BLaER1 treated with 17β-estradiol and CSF1 and Interleukin-3, amounts not matched to agents 10 nM and 100 nM (cell line): ENCODE measurements around the gene YBX2.

Experiments used
- H3K27ac ChIP-seq, 11 experiments: shearing (Covaris generic); formaldehyde crosslinking; 2 replicates each; pipeline ENCODE4 v1.8.1; 2022
- H3K27me3 ChIP-seq, 11 experiments: shearing (Covaris generic); formaldehyde crosslinking; 2 replicates each; pipeline ENCODE4 v1.8.1; 2022
- H3K36me3 ChIP-seq, 11 experiments: shearing (Covaris generic); formaldehyde crosslinking; 2 replicates each; pipeline ENCODE4 v1.8.1; 2022
- H3K4me1 ChIP-seq, 10 experiments: shearing (Covaris generic); formaldehyde crosslinking; 2 replicates each; pipeline ENCODE4 v1.8.1; 2022
- H3K4me2 ChIP-seq, 11 experiments: shearing (Covaris generic); formaldehyde crosslinking; 2 replicates each; pipeline ENCODE4 v1.8.1; 2022
- H3K4me3 ChIP-seq, 10 experiments: shearing (Covaris generic); formaldehyde crosslinking; 2 replicates each; pipeline ENCODE4 v1.8.1; 2022
- H3K9ac ChIP-seq, 11 experiments: shearing (Covaris generic); formaldehyde crosslinking; 2 replicates each; pipeline ENCODE4 v1.8.1; 2022
- H3K9me3 ChIP-seq, 11 experiments: shearing (Covaris generic); formaldehyde crosslinking; replicated peaks in 1 of 11; 2 replicates each; pipeline ENCODE4 v1.8.1; 2022
- H4K20me1 ChIP-seq, 11 experiments: shearing (Covaris generic); formaldehyde crosslinking; 2 replicates each; pipeline ENCODE4 v1.8.1; 2022
- Cebpa-rat ChIP-seq, 11 experiments: shearing (Covaris generic); IDR thresholded peaks; 2 replicates each; pipeline ENCODE4 v1.8.1; 2022

The YBX2 gene

GRCh38 chr17:7258731-7259554 is 35.5 kb downstream of the YBX2 start:
- peak overlapping the region in 10 of 11 experiments; percentile 43 to 100 (median 68); a peak in 19 of 22 replicates for H3K4me2 ChIP-seq
- H3K9me3 ChIP-seq: no peaks in the 10 kb centered on the region
- peak overlapping the region in 4 of 11 experiments; percentile 3 to 55 (median 42); a peak in 3 of 22 replicates for H3K9ac ChIP-seq
- peak in 9 of 11 experiments; percentile 15 to 78 (median 59); a peak in 9 of 22 replicates for TF ChIP-seq Cebpa-rat (IDR thresholded peaks at IDR 0.05)
- peaks cover 27 to 57% (median 55%) of the 10 kb centered on the region in 11 experiments for H3K27me3 ChIP-seq
- no peak overlapping the region; a peak in 1 of 22 replicates for H3K27ac ChIP-seq
- H3K36me3 ChIP-seq: peaks cover 62 to 70% (median 67%) of the 10 kb centered on the region in 11 experiments
- H4K20me1 ChIP-seq: peaks cover 0 to 41% (median 24%) of the 10 kb centered on the region in 11 experiments; a peak in 15 of 22 replicates
- H3K4me3 ChIP-seq: peak overlapping the region in 3 of 10 experiments; percentile 7 to 43 (median 18); a peak in 1 of 20 replicates
- peaks cover 19 to 75% (median 49%) of the 10 kb centered on the region in 10 experiments for H3K4me1 ChIP-seq

GRCh38 chr17:7256766-7257456 is 37.5 kb downstream of the YBX2 start:
- Histone ChIP-seq H3K9ac (peak overlapping the region in 2 of 11 experiments; percentile 18 to 32; a peak in 5 of 22 replicates), H3K4me1 (peaks cover 23 to 66% (median 41%) of the 10 kb centered on the region in 10 experiments), H3K27ac (no peak overlapping the region), H3K4me2 (no peak overlapping the region), H3K36me3 (peaks cover 65 to 76% (median 69%) of the 10 kb centered on the region in 11 experiments), H4K20me1 (peaks cover 0 to 41% (median 24%) of the 10 kb centered on the region in 11 experiments; a peak in 14 of 22 replicates), H3K9me3 (no peaks in the 10 kb centered on the region), H3K27me3 (peaks cover 18 to 36% (median 34%) of the 10 kb centered on the region in 11 experiments), H3K4me3 (no peak overlapping the region)
- TF ChIP-seq Cebpa-rat (IDR thresholded peaks at IDR 0.05): no peak

GRCh38 chr17:7254511-7254910 is 39.9 kb downstream of the YBX2 start:
- TF ChIP-seq Cebpa-rat (IDR thresholded peaks at IDR 0.05): no peak
- peaks cover 0 to 40% (median 10%) of the 10 kb centered on the region in 11 experiments; a peak in 17 of 22 replicates for H4K20me1 ChIP-seq
- peaks cover 55 to 64% (median 57%) of the 10 kb centered on the region in 11 experiments for H3K36me3 ChIP-seq
- no peak overlapping the region for H3K27ac ChIP-seq
- H3K9ac ChIP-seq: peak overlapping the region in 5 of 11 experiments; percentile 16 to 55 (median 33); a peak in 6 of 22 replicates
- peaks cover 18 to 44% (median 31%) of the 10 kb centered on the region in 10 experiments for H3K4me1 ChIP-seq
- H3K27me3 ChIP-seq: peaks cover 0 to 12% (median 10%) of the 10 kb centered on the region in 11 experiments; a peak in 19 of 22 replicates
- H3K9me3 ChIP-seq: no peaks in the 10 kb centered on the region
- H3K4me3 ChIP-seq: no peak overlapping the region
- peak overlapping the region in 1 of 11 experiments; percentile 96; a peak in 1 of 22 replicates for H3K4me2 ChIP-seq

GRCh38 chr17:7253082-7253481 is 41.4 kb downstream of the YBX2 start:
- Histone ChIP-seq H3K4me2 (peak overlapping the region; percentile 80 to 98 (median 93)), H3K27me3 (no peaks in the 10 kb centered on the region; a peak in 1 of 22 replicates), H3K4me3 (peak overlapping the region; percentile 88 to 98 (median 96)), H3K4me1 (peaks cover 25 to 44% (median 34%) of the 10 kb centered on the region in 10 experiments), H3K27ac (peak overlapping the region; percentile 90 to 99 (median 97)), H3K9me3 (no peaks in the 10 kb centered on the region), H3K36me3 (peaks cover 42 to 59% (median 48%) of the 10 kb centered on the region in 11 experiments), H3K9ac (peak overlapping the region; percentile 86 to 98 (median 96)), H4K20me1 (peaks cover 0 to 44% (median 17%) of the 10 kb centered on the region in 11 experiments; a peak in 16 of 22 replicates)
- no peak for TF ChIP-seq Cebpa-rat (IDR thresholded peaks at IDR 0.05)

GRCh38 chr17:7252176-7253043 is 42.0 kb downstream of the YBX2 start, which contains the start of gene ELP5:
TSS of gene ELP5 (plus strand) at chr17:7252215. CDS start at chr17:7252551, 336 bp downstream.
- H3K27ac ChIP-seq: peak within 1 kb of the TSS; percentile 90 to 99 (median 97)
- TF ChIP-seq Cebpa-rat (IDR thresholded peaks at IDR 0.05): no peak
- H3K36me3 ChIP-seq: peaks cover 36 to 58% (median 43%) of the 10 kb centered on the region in 11 experiments
- H3K9ac ChIP-seq: peak within 1 kb of the TSS; percentile 86 to 98 (median 96)
- H3K9me3 ChIP-seq: no peaks in the 10 kb centered on the region
- peak within 1 kb of the TSS; percentile 88 to 98 (median 96) for H3K4me3 ChIP-seq
- no peaks in the 10 kb centered on the region for H3K27me3 ChIP-seq
- peaks cover 0 to 51% (median 22%) of the 10 kb centered on the region in 11 experiments; a peak in 17 of 22 replicates for H4K20me1 ChIP-seq
- peak within 1 kb of the TSS; percentile 90 to 99 (median 97) for H3K4me2 ChIP-seq
- peaks cover 25 to 44% (median 34%) of the 10 kb centered on the region in 10 experiments for H3K4me1 ChIP-seq

- TF ChIP-seq Cebpa-rat (IDR thresholded peaks at IDR 0.05): no peak
- H3K4me1 ChIP-seq: peaks cover 25 to 44% (median 34%) of the 10 kb centered on the region in 10 experiments
- peaks cover 0 to 55% (median 28%) of the 10 kb centered on the region in 11 experiments; a peak in 17 of 22 replicates for H4K20me1 ChIP-seq
- peak within 1 kb of the TSS; percentile 90 to 99 (median 97) for H3K4me2 ChIP-seq
- H3K9ac ChIP-seq: peak within 1 kb of the TSS; percentile 86 to 98 (median 96)
- peaks cover 34 to 58% (median 43%) of the 10 kb centered on the region in 11 experiments for H3K36me3 ChIP-seq
- H3K27ac ChIP-seq: peak within 1 kb of the TSS; percentile 90 to 99 (median 97)
- peak within 1 kb of the TSS; percentile 88 to 98 (median 96) for H3K4me3 ChIP-seq
- no peaks in the 10 kb centered on the region for H3K9me3 ChIP-seq
- H3K27me3 ChIP-seq: no peaks in the 10 kb centered on the region
Measured at GRCh38 chr17:7251661-7252175, 42.7 kb downstream of the YBX2 start, which contains the start of gene CTDNEP1. TSS of gene CTDNEP1 (minus strand) at chr17:7251734. CDS start at chr17:7251296, 438 bp downstream.
